CD4-positive, alpha-beta T cell (primary cell): ENCODE results near the gene ITK. TPM values are rescaled to one million over a fixed set of nuclear protein-coding genes. Genes with fewer than 3 reads are reported as not detected.

Experiments used
- ATAC-seq: fragments of 200-7000 bp; cut with Tn5 transposase; one replicate; pipeline ENCODE4 v1.10.0; 2022; ENCODE audit warnings: mild to moderate bottlenecking; ENCODE audit not compliant: poor library complexity
- CTCF ChIA-PET: fragments of 350-600 bp; sonication (Branson Sonifier 250); formaldehyde crosslinking; loops from one replicate; lab custom pipeline; 2021; ENCODE audit warnings: antibody characterized with exemption, inconsistent platforms; lab: Charles Lee
- POLR2A ChIA-PET: fragments of 350-600 bp; sonication (Branson Sonifier 250); formaldehyde crosslinking; loops from one replicate; lab custom pipeline; 2021; ENCODE audit warnings: antibody characterized with exemption, inconsistent platforms; lab: Charles Lee
- DNase-seq, 14 experiments: peaks; one replicate each; pipeline ENCODE4 v3.0.0-alpha.2; 2013 to 2020; ENCODE audit warnings: mixed read lengths in 2 of 14
- H3K27ac ChIP-seq, 2 donors: one replicate each; pipeline versions ENCODE4 v1.5.1 to v1.7.0; 2013; ENCODE audit warnings: low read length in 2 of 2, low read depth in 1 of 2, mild to moderate bottlenecking in 1 of 2
- H3K27me3 ChIP-seq, 2 experiments: 1 replicate in 1 of 2; 2 replicates in 1 of 2; pipeline versions ENCODE4 v1.6.1 to v1.7.0; 2013; ENCODE audit warnings: low read length in 2 of 2, control low read depth in 1 of 2, mild to moderate bottlenecking in 1 of 2, moderate library complexity in 1 of 2; ENCODE audit not compliant: insufficient read depth in 2 of 2, control insufficient read depth in 1 of 2
- H3K36me3 ChIP-seq: one replicate; pipeline ENCODE4 v1.6.1; 2013; ENCODE audit warnings: low read length, control low read depth; ENCODE audit not compliant: insufficient read depth
- H3K4me1 ChIP-seq: one replicate; pipeline ENCODE4 v1.6.1; 2013; ENCODE audit warnings: low read length, control low read depth; ENCODE audit not compliant: insufficient read depth
- H3K4me3 ChIP-seq: one replicate; pipeline ENCODE4 v1.5.1; 2013; ENCODE audit warnings: mild to moderate bottlenecking, low read length, moderate library complexity
- H3K9me3 ChIP-seq, 2 experiments: 1 replicate in 1 of 2; 2 replicates in 1 of 2; pipeline versions ENCODE4 v1.6.1 to v1.7.0; 2013; ENCODE audit warnings: low read length in 2 of 2, mild to moderate bottlenecking in 2 of 2, control low read depth in 1 of 2, moderate library complexity in 1 of 2; ENCODE audit not compliant: control insufficient read depth in 1 of 2, insufficient read depth in 1 of 2
- H3K27ac Mint-ChIP-seq: one replicate; pipeline ENCODE4 v1.8.0; 2020; ENCODE audit warnings: mixed read lengths
- H3K27me3 Mint-ChIP-seq: one replicate; pipeline ENCODE4 v1.8.0; 2021; ENCODE audit warnings: mixed read lengths
- H3K36me3 Mint-ChIP-seq: one replicate; pipeline ENCODE4 v1.8.0; 2021; ENCODE audit warnings: low read depth, mixed read lengths
- H3K4me1 Mint-ChIP-seq: one replicate; pipeline ENCODE4 v1.8.0; 2021; ENCODE audit warnings: low read depth, mixed read lengths
- H3K4me3 Mint-ChIP-seq: one replicate; pipeline ENCODE4 v1.8.0; 2020; ENCODE audit warnings: mild to moderate bottlenecking, mixed read lengths
- H3K9me3 Mint-ChIP-seq: one replicate; pipeline ENCODE4 v1.8.0; 2020; ENCODE audit warnings: mixed read lengths
- intact Hi-C, 2 experiments: fragments of 100-400 bp; cut with DNase I in 1 of 2; cut with micrococcal nuclease in 1 of 2; formaldehyde crosslinking; loops; one replicate each; pipeline versions ENCODE4 v1.15.1 to v1.9.0; 2023 to 2025; cut with DNase I, micrococcal nuclease
- total RNA-seq, 174 experiments: library from RNA in 2 of 174; stranded (reverse) in 2 of 174; gene quantifications; one replicate each; pipeline ENCODE4 v1.2.3 and lab custom pipeline; 2021 to 2026
- TF ChIP-seq, protein P1 (sequence below): fragments of 200-600 bp; IDR thresholded peaks from one replicate; pipeline ENCODE4 v1.8.0; 2022; ENCODE audit warnings: antibody characterized with exemption, mild to moderate bottlenecking

ITK gene
- total RNA-seq, 2 experiments from 2014 or later: 289 to 292 TPM

DNA sequence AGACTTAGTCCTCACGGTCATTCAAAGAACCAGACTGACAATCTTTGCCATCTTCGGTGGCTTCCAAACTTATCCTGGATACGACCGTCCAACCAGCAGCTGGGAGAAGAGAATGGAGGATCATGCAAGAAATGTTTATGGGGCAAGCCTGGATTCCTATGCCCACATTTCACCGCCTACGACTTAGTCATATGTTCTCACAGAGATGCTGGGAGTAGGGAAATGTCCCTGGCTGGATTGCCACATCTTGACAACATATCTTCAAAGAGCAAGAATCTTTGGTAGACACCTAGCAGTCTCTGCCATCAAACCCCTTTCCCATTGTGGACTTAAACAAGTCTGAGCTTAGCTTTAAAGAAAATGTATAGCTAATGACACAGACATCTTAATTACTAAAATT lies 42.9 kb upstream of the ITK start:
- POLR2A ChIA-PET: interaction anchor here (0.6 kb wide), 1 partner anchor 466 kb away, joined by 3 read pairs; no protein-coding TSS in a partner anchor
- Mint-ChIP-seq H3K4me1 (peaks cover 59% of the 10 kb centered on the region), H3K4me3 (no peak overlapping the region), H3K36me3 (peaks cover 60% of the 10 kb centered on the region), H3K27ac (peak overlapping the region; percentile 27), H3K9me3 (no peaks in the 10 kb centered on the region), H3K27me3 (no peaks in the 10 kb centered on the region)
- CTCF ChIA-PET: interaction anchor here (0.9 kb wide), 1 partner anchor 191 kb away, joined by 3 read pairs; no protein-coding TSS in a partner anchor
- Histone ChIP-seq H3K36me3 (peaks cover 35% of the 10 kb centered on the region), H3K4me3 (no peak overlapping the region), H3K27me3 (no peaks in the 10 kb centered on the region), H3K9me3 (no peaks in the 10 kb centered on the region), H3K4me1 (peaks cover 24% of the 10 kb centered on the region), H3K27ac (no peak overlapping the region)
- TF ChIP-seq, protein P1, sequence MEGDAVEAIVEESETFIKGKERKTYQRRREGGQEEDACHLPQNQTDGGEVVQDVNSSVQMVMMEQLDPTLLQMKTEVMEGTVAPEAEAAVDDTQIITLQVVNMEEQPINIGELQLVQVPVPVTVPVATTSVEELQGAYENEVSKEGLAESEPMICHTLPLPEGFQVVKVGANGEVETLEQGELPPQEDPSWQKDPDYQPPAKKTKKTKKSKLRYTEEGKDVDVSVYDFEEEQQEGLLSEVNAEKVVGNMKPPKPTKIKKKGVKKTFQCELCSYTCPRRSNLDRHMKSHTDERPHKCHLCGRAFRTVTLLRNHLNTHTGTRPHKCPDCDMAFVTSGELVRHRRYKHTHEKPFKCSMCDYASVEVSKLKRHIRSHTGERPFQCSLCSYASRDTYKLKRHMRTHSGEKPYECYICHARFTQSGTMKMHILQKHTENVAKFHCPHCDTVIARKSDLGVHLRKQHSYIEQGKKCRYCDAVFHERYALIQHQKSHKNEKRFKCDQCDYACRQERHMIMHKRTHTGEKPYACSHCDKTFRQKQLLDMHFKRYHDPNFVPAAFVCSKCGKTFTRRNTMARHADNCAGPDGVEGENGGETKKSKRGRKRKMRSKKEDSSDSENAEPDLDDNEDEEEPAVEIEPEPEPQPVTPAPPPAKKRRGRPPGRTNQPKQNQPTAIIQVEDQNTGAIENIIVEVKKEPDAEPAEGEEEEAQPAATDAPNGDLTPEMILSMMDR: no peak
- DNase-seq: no peak
- no peak for ATAC-seq
- intact Hi-C loops: loop anchor here in 1 of 2 experiments (10.0 kb wide), 1 partner anchor 337 kb away; no protein-coding TSS in a partner anchor

DNA sequence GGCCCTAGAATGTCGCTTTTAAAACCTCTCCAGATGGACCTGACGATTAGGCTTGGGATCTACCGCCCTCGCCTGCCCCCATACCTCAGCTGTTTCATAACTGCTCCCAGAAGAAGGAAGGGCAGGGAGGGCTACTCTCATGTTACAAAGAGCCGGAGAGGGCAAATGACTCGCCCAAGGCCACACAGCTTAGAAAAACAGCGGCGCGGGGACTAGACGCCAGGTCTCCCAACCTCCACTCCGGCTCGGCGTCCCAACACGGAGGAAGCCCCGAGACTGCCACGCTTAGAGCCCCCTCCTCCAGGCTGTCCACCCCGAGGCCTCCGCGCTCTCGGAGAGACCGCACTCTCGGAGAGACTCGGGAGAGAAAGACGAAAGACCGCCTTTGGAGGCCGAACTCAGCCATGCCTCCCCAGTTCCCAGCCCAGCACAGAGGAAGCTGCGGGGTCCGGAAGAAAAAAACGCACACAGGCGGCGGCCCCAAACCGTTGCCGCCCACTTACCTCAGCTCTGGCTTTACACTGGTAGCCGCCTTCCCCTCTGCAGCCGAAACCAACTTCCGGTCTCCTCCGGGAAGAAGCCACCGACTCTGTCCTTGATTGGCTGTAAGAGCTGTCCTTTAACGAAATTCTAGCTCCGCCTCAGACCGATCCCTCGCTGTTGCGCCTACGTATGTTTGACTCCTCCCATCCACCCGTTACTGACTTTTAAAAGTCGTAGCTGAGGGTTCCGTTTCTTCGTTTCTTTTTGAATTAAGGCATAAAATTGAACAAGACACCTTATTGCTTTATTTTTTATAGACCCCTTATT lies 38.1 kb upstream of the ITK start, which contains the start of gene MED7:
MED7 (minus strand) TSS at position 549 of the 810 bp plus-strand sequence. CDS start 3,434 bp downstream, outside the sequence.
- no peaks in the 10 kb centered on the region for H3K9me3 ChIP-seq
- H3K27me3 ChIP-seq: no peaks in the 10 kb centered on the region
- H3K4me1 ChIP-seq: peaks cover 35% of the 10 kb centered on the region
- Mint-ChIP-seq H3K27ac (peak within 1 kb of the TSS; percentile 98), H3K27me3 (no peaks in the 10 kb centered on the region), H3K4me3 (peak within 1 kb of the TSS; percentile 95), H3K4me1 (peaks cover 57% of the 10 kb centered on the region), H3K36me3 (peaks cover 58% of the 10 kb centered on the region), H3K9me3 (no peaks in the 10 kb centered on the region)
- ATAC-seq (peak; percentile 95), DNase-seq (peak; percentile 77 to 99 (median 88))
- H3K27ac ChIP-seq: peak within 1 kb of the TSS; percentile 88 to 94
- H3K36me3 ChIP-seq: peaks cover 22% of the 10 kb centered on the region
- intact Hi-C loops: loop anchor here (5.0 to 10.0 kb wide), 2 partner anchors 600 to 712 kb away; partner anchors contain the start of genes CLINT1 (in 1 of the 2) and LSM11 (in 1 of the 2)
- peak within 1 kb of the TSS; percentile 98 for H3K4me3 ChIP-seq
- CTCF ChIA-PET: interaction anchor here (0.6 to 2.1 kb wide), 5 partner anchors 11 to 601 kb away, joined by 3 to 13 read pairs (median 7); partner anchors contain the start of gene CYFIP2
- POLR2A ChIA-PET: interaction anchor here (0.6 to 2.9 kb wide), 59 partner anchors 8 to 589 kb away, joined by 3 to 60 read pairs (median 6); partner anchors contain the start of genes C5orf52, CYFIP2, HAVCR2 and ITK
- TF ChIP-seq, protein P1: no peak

DNA sequence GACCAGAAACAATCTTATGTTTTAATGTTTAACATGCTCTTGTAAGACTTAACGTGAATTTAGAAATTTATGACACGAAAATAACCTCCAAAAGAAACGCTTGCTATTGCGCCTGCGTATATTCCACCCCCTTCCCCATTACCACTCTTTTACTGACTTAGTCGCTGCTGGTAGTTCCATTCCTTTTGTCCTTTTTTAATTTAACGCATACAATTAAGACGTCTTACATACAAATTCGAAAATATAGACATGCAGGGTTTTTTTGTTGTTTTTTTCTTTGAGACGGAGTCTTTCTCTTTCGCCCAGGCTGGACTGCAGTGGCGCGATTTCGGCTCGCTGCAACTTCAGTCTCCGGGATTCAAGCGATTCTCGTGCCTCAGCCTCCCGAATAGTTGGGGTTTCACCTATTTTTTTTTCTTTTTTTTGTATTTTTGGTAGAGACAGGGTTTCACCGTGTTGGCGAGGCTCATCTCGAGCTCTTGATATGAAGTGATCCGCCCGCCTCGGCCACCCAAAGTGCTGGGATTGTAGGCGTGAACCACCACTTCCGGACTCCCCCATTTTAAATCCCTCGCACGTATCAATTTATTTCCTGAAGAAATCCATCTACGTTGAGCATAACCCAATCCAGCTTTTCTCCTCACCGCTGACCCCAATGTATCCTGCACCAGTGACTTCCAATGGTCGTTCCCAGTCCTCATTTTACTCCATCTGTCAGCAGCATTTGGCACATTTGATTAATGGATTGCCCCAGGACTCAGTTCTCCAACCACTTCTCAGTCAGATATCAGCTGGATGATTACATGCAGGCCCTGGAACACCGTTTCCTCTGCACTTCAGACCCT lies 37.3 kb upstream of the ITK start:
- Mint-ChIP-seq H3K4me3 (peak overlapping the region; percentile 95), H3K36me3 (peaks cover 49% of the 10 kb centered on the region), H3K4me1 (peaks cover 61% of the 10 kb centered on the region), H3K27ac (peak overlapping the region; percentile 98), H3K9me3 (no peaks in the 10 kb centered on the region), H3K27me3 (no peaks in the 10 kb centered on the region)
- TF ChIP-seq, protein P1: no peak
- ChIA-PET POLR2A (interaction anchor here (0.7 to 2.9 kb wide), 56 partner anchors 9 to 588 kb away, joined by 3 to 60 read pairs (median 6); partner anchors contain the start of genes C5orf52, CYFIP2, HAVCR2 and ITK), CTCF (interaction anchor here (1.5 to 2.1 kb wide), 3 partner anchors 11 to 185 kb away, joined by 7 to 13 read pairs (median 7); no protein-coding TSS in a partner anchor)
- DNase-seq: peak; percentile 25 to 73 (median 46)
- Histone ChIP-seq H3K27ac (peak overlapping the region; percentile 81 to 88), H3K27me3 (no peaks in the 10 kb centered on the region), H3K9me3 (no peaks in the 10 kb centered on the region), H3K4me3 (peak overlapping the region; percentile 98), H3K36me3 (peaks cover 13% of the 10 kb centered on the region), H3K4me1 (peaks cover 36% of the 10 kb centered on the region)
- intact Hi-C loops: loop anchor here (5.0 to 10.0 kb wide), 2 partner anchors 599 to 711 kb away; partner anchors contain the start of genes CLINT1 (in 1 of the 2) and LSM11 (in 1 of the 2)
- peak; percentile 61 for ATAC-seq
